ENCODE data around the gene RNU1-2. TPM values are rescaled to one million over a fixed set of nuclear protein-coding genes. Genes with fewer than 3 reads are reported as not detected.
"Not testable (repeated sequence)": the region's sequence is repeated elsewhere in the genome, so short reads cannot be mapped to it uniquely, and the experiment has no call there.

Gene RNU1-2
- total RNA-seq, 1 experiment from 2014 or later = under 0.01 TPM

DNA sequence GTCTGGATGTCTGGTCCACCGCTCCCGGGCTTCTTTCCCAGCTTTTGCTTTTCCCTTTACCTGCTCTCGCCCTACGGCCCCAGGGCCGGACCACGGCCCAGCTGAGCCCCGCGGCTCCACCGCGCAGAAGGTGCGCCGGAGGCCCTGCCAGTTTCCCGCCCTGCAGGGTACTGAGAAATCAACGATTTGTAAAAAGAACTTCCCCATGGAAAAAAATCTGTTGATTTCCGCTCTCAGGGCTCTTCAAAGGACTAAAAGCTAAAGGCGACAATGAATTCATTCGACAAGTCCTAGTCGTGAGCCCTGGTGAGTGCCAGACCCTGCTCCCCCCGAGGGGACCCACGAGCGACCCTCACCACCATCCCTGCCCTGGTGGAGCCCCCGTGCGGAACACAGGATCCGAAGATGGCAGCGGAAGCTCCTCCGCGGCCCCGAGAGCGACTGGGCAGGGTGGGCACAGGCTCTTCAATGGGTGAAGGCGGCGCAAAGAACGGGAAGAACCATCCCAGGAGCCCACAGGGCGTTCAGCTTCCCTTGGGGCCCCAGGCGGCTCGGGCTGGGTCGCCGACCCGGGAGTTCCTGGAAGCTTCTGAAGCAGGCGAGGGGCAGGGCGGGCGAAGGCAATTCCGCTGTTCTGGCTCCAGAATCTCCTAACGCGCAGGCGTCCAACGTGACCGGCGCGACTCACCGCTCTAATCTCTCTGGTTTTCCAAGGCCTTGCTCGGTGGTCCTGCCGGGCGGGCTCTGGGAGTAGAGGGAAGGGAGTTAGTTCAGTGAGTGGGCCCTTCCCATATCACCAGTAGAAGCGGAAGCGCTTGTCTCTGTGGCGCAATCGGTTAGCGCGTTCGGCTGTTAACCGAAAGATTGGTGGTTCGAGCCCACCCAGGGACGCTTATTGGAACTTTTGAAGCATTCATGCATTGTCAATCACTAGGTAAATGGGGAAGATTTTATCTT, 6.6 kb upstream of the RNU1-2 start:
- peak; percentile 74 for DNase-seq (ENCODE audit: low spot score)

DNA sequence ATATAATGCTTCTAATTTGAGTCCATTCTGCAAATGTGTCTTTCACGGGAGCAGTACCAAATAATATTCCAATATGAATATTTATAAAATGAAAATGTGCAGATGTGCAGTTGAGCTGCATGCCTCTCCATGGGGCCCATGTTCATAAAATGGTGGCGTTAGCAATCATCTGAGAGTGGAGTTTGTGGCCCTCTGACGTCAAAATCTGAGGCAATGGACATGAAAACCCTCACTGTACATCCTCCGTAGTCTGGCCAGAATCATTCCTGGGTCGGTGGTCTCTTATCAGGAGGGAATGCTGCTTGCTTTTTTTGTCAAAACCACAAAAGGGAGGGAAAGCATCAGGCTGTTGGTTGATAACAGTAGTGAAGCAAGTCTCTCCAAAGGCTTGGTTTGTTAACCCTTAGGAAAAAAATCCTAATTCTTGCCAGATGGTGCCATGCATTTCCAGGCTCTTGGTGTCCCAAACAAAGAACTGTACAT, 5.2 kb upstream of the RNU1-2 start:
- DNase-seq (ENCODE audit: low spot score) = not testable (repeated sequence)

DNA sequence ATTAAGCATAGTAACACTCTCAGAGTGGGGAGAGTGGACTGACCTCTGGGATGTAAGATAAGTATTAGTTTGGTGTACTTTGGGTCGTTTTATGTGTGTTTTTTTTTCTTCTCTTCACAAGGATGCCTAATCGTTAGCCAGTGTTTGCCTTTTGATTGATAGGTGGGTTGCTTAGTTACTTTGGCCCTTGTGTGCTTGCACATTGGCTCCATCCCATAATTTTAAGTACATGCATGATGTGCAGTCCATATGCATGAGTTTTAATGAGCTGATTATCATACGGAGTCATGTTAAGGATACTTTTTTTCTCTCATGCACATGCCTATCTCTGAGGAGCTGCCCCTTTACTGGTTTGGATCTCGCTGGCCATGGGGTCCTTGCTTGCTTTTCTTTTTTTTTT, 4.7 kb upstream of the RNU1-2 start:
- DNase-seq (ENCODE audit: low spot score) = not testable (repeated sequence)

DNA sequence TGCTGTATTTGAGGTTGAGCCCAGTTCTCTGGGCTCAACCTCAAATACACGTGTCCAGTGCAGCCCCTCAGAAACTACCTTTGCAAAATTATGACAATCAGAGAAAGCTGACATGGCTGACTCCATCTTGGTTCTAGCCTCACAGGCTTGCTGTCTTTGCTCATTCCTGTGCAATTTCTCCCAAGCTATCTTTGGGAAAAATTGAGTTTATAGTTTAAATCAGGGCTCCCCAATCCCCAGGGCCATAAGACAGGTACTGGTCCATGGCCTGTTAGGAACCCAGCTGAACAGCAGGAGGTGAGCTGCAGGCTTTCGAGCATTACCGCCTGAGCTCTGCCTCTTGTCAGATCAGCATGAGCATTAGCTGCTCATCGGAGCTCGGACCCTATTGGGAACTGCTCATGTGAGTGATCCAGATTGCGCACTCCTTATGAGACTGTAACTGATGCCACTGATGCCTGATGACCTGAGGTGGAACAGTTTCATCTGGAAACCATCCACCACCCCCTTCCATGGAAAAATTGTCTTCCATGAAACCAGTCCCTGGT, 2.7 kb upstream of the RNU1-2 start:
- not testable (repeated sequence) for DNase-seq (ENCODE audit: low spot score)

DNA sequence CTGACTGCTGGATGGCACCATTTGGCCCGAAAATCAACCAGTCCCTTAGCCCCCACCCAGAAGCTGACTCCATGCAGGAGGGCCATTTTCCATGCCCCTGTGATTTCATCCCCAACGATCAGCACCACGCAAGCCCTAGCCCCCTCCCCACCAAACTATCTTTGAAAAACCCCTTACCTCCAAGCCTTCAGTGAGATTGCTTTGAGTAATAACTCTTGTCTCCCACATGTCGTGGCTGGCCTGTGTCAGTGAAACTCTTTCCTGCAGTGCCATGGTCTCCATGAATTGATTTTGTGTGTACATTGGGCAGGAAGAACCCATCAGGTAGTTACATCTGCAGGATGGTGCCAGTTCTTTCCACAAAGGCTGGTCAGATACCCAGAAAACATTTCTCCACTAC, 2.0 kb upstream of the RNU1-2 start:
- not testable (repeated sequence) for DNase-seq (ENCODE audit: low spot score)

DNA sequence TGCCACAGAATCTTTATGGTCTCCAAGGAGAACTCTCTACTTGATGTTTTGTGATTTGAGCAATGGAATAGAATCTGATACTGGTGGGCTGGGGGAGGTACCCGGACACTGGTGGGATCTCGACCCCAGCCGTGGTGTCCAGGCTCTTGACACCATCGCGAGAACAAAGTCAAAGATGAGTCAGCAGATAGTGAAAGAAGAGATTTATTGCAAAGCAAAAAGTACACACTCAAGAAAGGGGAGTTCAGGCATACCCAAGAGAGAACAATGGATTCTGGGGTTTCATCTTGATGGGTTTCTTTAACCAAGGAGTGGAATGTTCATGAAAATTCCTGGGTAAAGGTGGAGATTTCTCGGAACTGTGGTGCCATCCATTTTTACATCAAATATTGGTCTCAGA, 1.4 kb upstream of the RNU1-2 start:
- DNase-seq (ENCODE audit: low spot score) = not testable (repeated sequence)

DNA sequence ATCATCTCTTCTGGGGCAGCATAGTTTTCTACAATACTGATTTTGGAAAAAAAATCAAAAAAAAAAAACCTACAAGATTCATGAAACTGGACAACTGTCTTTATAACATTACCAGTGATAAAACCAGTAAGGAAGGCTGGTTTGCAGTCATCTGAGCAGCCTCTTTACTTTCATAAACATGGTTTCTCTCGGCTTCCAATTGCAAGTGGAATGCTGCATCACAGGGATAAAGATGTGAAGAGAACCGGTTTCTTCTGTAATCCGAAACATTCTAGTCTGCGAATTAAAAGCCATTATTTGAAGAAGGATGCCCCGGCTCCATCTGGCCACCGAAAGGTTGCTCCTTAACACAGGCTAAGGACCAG, 565 bp upstream of the RNU1-2 start:
- DNase-seq (ENCODE audit: low spot score) = not testable (repeated sequence)

DNA sequence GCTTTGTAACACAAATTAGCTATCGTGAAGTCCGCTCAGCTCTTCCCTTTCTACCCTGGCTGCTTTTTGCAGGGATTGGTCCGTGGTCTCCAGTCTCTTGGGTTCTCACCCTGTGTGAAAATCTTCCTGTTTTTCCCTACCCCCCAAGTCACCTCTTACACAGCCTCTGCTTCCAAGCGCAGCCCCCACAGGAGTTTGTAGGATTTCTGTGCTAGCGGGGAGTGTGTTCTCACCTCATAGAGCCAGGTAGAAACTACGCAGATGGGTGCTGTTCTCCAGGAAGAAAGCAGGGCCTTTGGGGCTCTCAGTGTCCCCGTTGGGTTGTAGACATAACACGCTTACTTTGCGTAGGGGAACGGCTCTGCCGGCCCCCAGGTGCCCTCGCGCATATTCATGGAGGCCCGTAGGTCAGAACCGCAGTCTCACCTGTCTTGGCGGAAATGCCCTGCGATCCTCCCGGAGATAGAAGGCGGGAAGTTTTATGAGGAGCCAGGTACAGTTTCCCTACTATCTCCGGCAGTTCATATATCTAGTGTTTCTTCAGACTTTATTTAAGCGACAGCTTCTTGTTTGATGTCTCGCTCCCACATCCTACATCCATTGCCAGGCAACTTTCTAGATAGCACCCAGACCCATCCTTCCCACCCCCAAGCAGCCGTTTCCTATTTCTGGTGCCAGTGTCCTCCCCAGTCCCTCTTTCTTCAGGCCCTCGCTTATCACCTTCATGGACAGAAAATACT, 706 bp downstream of the RNU1-2 start:
- DNase-seq (ENCODE audit: low spot score) = peak; percentile 98

DNA sequence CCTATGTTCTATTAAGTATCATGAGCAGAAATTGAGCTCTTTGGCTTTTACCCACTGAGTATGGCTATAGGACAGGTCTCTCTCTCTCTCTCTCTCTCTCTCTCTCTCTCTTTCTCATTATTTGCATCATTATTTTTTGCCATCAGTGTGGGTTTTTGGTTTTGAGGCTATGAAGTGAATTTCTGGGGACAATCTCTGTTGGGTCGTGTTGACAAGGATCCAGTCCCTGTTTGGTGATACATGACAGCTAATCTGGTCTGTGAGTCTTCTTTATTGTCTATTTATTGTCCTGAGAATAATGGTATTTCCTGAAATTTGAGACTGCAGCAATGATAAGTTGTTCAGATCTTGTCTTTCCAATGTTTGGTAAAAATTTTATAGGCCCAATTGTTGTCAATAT, 1.9 kb downstream of the RNU1-2 start:
- not testable (repeated sequence) for DNase-seq (ENCODE audit: low spot score)

DNA sequence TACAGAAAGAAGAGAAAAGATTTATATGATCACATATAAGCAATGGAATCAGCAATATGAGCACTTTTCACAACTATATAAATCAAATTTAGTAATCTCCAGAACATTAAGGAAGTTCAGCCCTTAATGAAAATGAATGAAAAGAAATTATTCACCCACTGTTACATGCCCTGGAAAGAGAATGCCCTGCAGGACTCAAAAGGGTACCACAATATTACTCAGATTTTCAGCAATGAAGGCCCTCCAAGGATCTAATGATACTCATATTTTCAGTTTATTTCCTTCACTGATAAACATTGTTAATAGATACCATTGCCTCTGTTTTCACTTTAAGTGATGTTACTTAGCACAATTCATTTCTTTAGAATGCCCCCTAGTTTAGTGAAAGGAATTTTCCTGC, 2.5 kb downstream of the RNU1-2 start:
- DNase-seq (ENCODE audit: low spot score) = not testable (repeated sequence)

DNA sequence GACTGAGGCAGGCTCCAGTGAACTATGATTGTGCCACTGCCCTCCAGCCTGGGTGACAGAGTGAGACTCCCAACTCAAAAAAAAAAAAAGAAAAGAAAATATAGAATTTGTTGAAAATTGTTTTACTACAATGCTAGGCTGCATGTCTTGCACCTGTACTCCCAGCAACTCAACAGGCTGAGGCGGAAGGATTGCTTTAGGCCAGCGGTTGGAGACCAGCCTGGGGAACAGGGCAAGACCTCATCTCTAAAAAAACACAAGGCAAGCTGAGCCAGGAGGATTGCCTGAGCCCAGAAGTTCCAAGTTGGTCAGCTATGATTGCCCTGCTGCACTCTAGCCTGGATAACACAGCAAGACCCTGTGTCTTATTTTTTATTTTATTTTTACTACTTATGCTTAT, 3.2 kb downstream of the RNU1-2 start:
- DNase-seq (ENCODE audit: low spot score) = not testable (repeated sequence)

DNA sequence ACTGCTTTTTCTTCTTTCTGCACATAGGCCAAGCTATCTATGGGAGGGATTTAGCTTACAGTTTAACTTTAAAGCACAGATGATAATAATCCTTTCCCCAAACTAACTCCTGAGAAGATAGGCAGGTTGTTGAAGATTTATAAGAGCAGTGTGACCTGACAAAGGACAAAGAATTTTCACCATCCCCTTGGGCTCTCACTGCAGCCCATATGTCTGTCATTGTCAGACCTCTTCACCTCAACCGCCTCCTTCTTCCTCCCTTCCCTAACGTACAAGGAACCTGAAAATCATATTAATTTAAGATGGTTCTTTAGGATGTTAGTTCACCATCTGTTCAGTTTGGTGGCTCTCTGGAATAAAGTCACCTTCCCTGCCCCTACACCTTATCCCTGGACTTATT, 5.0 kb downstream of the RNU1-2 start:
- peak; percentile 49 for DNase-seq (ENCODE audit: low spot score)

DNA sequence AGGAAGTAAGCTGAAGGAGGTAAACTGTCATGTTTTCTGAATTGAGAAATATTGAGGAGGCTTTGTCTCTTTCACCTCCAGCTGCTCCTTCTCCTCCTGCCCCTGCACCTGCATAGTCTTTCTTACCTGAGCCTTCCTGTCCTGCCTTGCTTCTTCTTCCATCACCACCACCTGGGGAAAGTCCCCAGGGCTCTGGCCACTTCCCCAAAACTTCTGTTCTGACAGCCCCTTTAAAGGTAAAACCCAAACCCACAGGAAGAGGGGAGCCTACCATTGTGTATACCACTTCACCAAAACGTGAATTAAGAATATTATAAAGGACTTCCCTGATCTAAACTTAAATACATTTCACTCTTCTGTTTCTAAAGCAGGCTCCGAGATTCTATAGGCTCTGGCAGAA, 5.6 kb downstream of the RNU1-2 start:
- DNase-seq (ENCODE audit: low spot score) = not testable (repeated sequence)

DNA sequence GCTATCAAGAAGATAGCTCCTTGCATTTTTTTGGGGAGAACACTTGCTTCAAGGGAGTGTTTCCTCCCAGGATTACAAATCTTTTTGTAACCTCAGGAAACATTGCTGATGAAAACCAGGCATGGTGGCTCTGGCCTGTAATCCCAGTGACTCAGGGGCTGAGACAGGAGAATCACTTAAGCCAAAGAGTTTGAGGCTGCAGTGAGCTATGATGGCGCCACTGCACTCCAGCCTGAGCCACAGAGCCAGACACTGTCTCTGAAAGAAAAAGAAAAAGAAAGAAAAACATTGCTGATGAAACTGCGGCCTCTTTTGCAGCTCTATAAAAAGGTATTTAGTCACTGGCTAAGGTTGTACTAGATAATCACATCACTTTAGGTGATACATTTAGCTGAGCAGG, 7.3 kb downstream of the RNU1-2 start:
- DNase-seq (ENCODE audit: low spot score) = peak; percentile 30

DNA sequence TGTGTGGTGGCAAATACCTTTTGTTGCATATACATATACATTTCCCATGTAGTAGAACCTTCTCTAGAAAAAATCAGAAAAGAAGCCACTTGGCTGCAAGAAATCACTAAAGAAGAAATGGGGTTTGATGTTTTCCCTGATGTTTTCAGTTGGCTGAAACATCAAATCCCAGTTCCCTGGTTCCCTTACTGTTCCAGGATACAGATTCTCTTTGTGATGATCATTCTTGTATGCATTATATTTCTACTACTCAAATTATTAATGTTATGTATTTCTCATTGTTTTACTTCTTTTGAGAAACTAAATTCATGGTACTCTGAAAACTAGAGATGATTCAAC, 7.6 kb downstream of the RNU1-2 start:
- peak; percentile 36 for DNase-seq (ENCODE audit: low spot score)

DNA sequence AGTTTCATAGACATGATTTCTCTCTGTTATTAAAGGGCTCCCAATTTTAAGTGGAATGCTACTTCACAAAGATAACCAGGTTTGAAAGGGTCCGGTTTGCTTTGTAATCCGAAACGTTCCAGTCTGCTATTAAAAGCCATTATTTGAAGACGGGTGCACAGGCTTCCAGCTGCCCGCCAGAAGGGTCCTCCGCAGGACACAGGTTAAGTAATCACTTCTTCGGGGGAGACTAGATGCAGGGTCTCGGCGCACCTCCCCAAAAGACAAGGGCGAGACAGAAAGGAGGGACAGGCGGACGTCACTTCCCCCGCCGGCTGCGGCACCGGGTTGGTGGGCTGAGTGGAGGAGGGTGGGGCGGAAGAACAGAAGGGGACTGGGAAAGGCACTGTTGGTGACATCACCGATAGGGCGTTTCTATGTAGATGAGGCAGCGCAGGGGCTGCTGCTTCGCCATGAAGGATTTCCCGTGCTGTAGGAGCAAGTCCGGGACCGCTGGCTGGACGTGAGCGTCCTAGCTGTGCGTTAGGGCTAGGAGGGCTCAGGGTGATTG, 8.9 kb downstream of the RNU1-2 start:
- peak; percentile 100 for DNase-seq (ENCODE audit: low spot score)

DNA sequence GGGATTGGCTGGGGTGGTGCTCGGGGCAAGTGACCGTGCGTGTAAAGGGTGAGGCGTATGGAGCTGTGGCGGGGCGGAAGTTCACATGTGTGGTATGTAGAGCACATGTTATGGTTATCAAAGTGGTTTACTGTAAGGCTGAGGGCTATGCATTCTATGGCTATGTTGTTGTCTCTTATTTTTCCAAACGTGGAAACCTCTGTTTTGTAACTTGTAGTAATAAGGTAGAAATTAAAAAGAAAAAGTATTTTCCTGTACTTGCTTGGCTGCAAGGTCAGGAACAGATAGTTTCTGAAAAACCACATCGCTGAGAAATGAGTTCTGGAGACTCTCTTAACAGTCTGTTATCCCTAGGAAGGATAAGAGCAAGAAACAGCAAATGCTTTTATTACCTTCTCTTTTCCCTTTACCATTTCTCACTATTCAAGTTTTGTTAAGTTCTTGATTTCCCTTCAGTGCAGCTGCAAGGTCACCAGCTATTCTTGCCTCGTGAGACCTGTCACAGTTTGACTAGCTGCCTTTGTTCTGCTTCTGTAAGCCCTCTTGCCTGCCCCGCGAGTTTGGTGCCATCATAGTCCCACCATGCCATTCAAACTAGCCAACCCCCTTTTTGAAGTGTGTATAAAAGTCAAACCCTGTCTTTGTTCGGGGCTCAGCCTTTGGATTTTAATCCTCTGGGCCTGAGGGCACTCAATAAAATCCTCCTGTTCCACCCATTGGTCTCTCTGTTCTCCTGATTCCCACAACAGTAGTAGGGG, 9.5 kb downstream of the RNU1-2 start:
- peak; percentile 82 for DNase-seq (ENCODE audit: low spot score)

DNA sequence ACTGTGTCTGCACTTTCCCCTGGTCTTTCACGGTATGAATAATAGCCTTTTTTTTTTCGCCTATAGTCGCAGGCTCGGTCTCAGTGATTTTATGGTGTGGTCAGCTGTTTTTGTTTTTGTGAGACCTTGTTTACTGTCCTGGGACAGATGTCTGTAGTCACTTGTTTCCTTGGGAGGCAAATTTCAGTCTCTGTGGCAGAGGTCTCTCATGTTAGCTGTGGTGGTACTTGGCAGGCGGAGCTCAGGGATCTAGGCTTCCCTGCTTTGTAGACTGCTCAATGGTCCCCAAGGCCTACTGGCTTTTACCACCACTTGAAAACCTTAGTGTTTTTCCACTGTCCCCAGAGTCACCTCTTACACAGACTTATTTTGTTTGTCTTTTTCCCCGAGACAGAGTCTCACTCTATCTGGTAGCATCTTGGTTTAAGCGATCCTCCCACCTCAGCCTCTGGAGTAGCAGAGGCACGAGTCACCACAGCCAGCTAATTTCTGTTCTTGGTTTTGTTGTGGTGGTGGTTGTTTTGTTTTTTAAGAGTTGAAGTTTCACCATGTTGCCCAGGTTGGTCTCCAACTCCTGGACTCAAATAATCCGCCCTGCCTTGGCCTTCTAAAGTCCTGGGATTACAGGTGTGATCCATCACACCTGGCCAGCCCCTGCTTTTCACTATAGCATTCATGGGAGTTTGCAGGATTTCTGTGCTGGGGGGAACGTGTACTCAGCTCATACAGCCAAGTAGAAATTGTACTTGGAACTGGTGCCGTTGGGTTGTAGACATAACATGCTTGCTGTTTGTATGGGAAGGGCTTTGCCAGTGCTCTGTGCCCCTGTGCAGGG, 10.3 kb downstream of the RNU1-2 start:
- no peak for DNase-seq (ENCODE audit: low spot score)

DNA sequence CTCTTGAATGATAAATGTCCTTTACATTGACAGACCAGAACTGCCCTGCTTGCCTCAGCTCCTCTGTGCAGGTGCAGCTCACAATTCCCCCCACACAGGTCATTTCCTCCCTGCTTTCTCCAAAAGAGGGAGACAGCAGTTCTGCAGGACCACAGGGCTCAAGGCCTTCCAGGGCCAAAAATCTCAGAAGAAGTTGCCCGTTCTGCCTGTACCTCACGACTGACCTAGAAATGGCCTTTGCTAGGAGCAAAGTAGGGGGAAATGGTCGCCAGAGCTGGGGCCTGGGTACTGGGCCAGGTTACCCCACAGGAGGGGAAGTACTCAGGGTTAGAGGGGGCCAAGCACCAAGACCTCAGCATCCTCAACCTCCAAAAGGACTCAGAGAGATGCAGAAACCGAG, 11.1 kb downstream of the RNU1-2 start:
- no peak for DNase-seq (ENCODE audit: low spot score)
